BLaER1 treated with 17β-estradiol and CSF1 and Interleukin-3, amounts not matched to agents 10 nM and 100 nM (cell line): ENCODE measurements around the gene GCSAM.

Experiments used
- H3K27ac ChIP-seq, 11 experiments: shearing (Covaris generic); formaldehyde crosslinking; 2 replicates each; pipeline ENCODE4 v1.8.1; 2022
- H3K27me3 ChIP-seq, 11 experiments: shearing (Covaris generic); formaldehyde crosslinking; 2 replicates each; pipeline ENCODE4 v1.8.1; 2022
- H3K36me3 ChIP-seq, 11 experiments: shearing (Covaris generic); formaldehyde crosslinking; 2 replicates each; pipeline ENCODE4 v1.8.1; 2022
- H3K4me1 ChIP-seq, 10 experiments: shearing (Covaris generic); formaldehyde crosslinking; 2 replicates each; pipeline ENCODE4 v1.8.1; 2022
- H3K4me2 ChIP-seq, 11 experiments: shearing (Covaris generic); formaldehyde crosslinking; 2 replicates each; pipeline ENCODE4 v1.8.1; 2022
- H3K4me3 ChIP-seq, 10 experiments: shearing (Covaris generic); formaldehyde crosslinking; 2 replicates each; pipeline ENCODE4 v1.8.1; 2022
- H3K9ac ChIP-seq, 11 experiments: shearing (Covaris generic); formaldehyde crosslinking; 2 replicates each; pipeline ENCODE4 v1.8.1; 2022
- H3K9me3 ChIP-seq, 11 experiments: shearing (Covaris generic); formaldehyde crosslinking; replicated peaks in 1 of 11; 2 replicates each; pipeline ENCODE4 v1.8.1; 2022
- H4K20me1 ChIP-seq, 11 experiments: shearing (Covaris generic); formaldehyde crosslinking; 2 replicates each; pipeline ENCODE4 v1.8.1; 2022
- Cebpa-rat ChIP-seq, 11 experiments: shearing (Covaris generic); IDR thresholded peaks; 2 replicates each; pipeline ENCODE4 v1.8.1; 2022

Gene GCSAM

DNA sequence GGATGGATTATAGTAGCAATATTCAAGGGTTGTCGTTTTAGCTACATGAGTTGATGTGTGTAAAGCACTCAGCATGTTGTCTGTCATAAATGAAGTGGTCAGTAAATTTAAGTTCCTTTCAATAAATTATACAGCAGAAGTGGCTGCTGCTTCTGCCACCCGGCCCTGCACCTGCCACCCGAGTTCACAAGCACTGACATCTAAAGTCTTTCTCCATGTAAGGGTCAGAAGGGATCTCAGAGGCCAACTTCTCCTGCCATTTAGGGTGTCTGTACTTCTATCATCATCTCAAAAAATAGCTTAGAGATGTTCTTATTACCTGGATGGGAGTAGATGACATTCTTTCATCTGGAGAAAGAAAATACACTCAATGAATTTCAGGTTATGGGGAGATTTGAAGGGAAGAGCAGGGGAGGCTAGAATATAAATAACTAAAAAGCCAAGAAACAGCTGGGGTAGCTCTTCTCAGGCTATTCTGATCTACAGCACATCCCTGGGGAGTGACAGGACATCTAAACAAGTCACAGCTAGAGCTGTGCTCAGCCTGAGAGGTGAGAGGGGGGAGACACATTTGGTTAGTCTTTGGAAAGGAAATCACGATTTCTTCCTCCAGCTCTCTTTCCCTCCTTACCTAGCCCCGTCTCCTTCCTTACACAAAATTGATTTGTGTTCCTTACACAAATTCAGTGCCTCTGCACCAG, 8.0 kb downstream of the GCSAM start:
- Histone ChIP-seq H3K4me3 (peak overlapping the region in 5 of 10 experiments; percentile 0 to 50 (median 2); a peak in 6 of 20 replicates), H3K27me3 (peaks cover 0 to 5% (median 0%) of the 10 kb centered on the region in 11 experiments; a peak in 1 of 22 replicates), H3K4me2 (peak overlapping the region; percentile 77 to 93 (median 84); a peak in 21 of 22 replicates), H3K36me3 (peaks cover 0 to 40% (median 0%) of the 10 kb centered on the region in 11 experiments; a peak in 8 of 22 replicates), H3K27ac (peak overlapping the region in 6 of 11 experiments; percentile 18 to 72 (median 63); a peak in 11 of 22 replicates), H3K9ac (peak overlapping the region in 8 of 11 experiments; percentile 3 to 71 (median 35); a peak in 11 of 22 replicates), H4K20me1 (no peaks in the 10 kb centered on the region), H3K9me3 (no peaks in the 10 kb centered on the region; a peak in 1 of 22 replicates), H3K4me1 (peaks cover 69 to 100% (median 100%) of the 10 kb centered on the region in 10 experiments)
- TF ChIP-seq Cebpa-rat (IDR thresholded peaks at IDR 0.05), result no peak

GRCh38 chr3:112123548-112123947, 9.5 kb downstream of the GCSAM start:
- Histone ChIP-seq H3K4me3 (no peak overlapping the region), H3K27ac (no peak overlapping the region; a peak in 1 of 22 replicates), H3K4me1 (peaks cover 70 to 100% (median 100%) of the 10 kb centered on the region in 10 experiments), H3K9me3 (no peaks in the 10 kb centered on the region; a peak in 1 of 22 replicates), H3K9ac (no peak overlapping the region), H4K20me1 (no peaks in the 10 kb centered on the region), H3K4me2 (peak overlapping the region in 8 of 11 experiments; percentile 20 to 93 (median 84); a peak in 15 of 22 replicates), H3K36me3 (peaks cover 0 to 33% (median 0%) of the 10 kb centered on the region in 11 experiments; a peak in 8 of 22 replicates), H3K27me3 (peaks cover 0 to 5% (median 0%) of the 10 kb centered on the region in 11 experiments; a peak in 1 of 22 replicates)
- no peak for TF ChIP-seq Cebpa-rat (IDR thresholded peaks at IDR 0.05)

DNA sequence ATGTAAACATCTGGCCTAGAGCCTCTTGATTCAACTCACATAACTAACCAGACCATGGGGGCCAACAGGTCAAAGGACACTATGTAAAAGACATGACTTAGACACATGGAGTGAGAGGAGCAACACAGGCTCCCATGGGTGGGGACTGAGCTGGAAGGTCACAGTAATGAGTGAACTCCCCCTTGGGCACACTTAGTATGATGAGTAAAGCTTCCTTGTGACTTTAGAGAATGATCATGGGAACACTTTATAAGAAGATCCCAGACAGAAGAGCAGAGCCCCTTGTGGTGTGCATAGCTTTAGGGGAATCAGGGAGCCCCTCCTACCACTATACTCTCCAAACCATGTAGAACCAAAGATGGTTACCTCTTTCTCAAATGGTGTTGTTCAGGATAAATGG, 10.2 kb downstream of the GCSAM start:
- Histone ChIP-seq H3K27ac (peak overlapping the region in 1 of 11 experiments; percentile 21; a peak in 1 of 22 replicates), H3K4me3 (no peak overlapping the region), H3K9me3 (no peaks in the 10 kb centered on the region; a peak in 1 of 22 replicates), H4K20me1 (0 out of 22 replicates have a peak, but pooled peaks cover 0 to 3% (median 0%) of the 10 kb centered on the region in 11 experiments), H3K4me1 (peaks cover 70 to 100% (median 99%) of the 10 kb centered on the region in 10 experiments), H3K27me3 (peaks cover 0 to 5% (median 0%) of the 10 kb centered on the region in 11 experiments; a peak in 1 of 22 replicates), H3K9ac (no peak overlapping the region), H3K36me3 (peaks cover 0 to 27% (median 0%) of the 10 kb centered on the region in 11 experiments; a peak in 8 of 22 replicates), H3K4me2 (peak overlapping the region in 8 of 11 experiments; percentile 20 to 93 (median 84); a peak in 14 of 22 replicates)
- no peak for TF ChIP-seq Cebpa-rat (IDR thresholded peaks at IDR 0.05)

GRCh38 chr3:112121577-112122547, 11.2 kb downstream of the GCSAM start:
- Histone ChIP-seq H3K4me2 (peak overlapping the region; percentile 69 to 93 (median 83); a peak in 21 of 22 replicates), H3K36me3 (peaks cover 0 to 27% (median 0%) of the 10 kb centered on the region in 11 experiments; a peak in 8 of 22 replicates), H3K9me3 (no peaks in the 10 kb centered on the region; a peak in 1 of 22 replicates), H3K27me3 (peaks cover 0 to 5% (median 0%) of the 10 kb centered on the region in 11 experiments; a peak in 1 of 22 replicates), H3K4me3 (no peak overlapping the region), H4K20me1 (0 out of 22 replicates have a peak, but pooled peaks cover 0 to 3% (median 0%) of the 10 kb centered on the region in 11 experiments), H3K4me1 (peaks cover 69 to 100% (median 99%) of the 10 kb centered on the region in 10 experiments), H3K27ac (peak overlapping the region in 1 of 11 experiments; percentile 4; a peak in 2 of 22 replicates), H3K9ac (no peak overlapping the region)
- no peak for TF ChIP-seq Cebpa-rat (IDR thresholded peaks at IDR 0.05)

GRCh38 chr3:112119962-112120836, 12.8 kb downstream of the GCSAM start:
- Histone ChIP-seq H3K27ac (peak overlapping the region in 8 of 11 experiments; percentile 51 to 67 (median 57); a peak in 16 of 22 replicates), H3K4me3 (peak overlapping the region in 5 of 10 experiments; percentile 9 to 41 (median 20); a peak in 7 of 20 replicates), H3K9me3 (no peaks in the 10 kb centered on the region; a peak in 1 of 22 replicates), H4K20me1 (0 out of 22 replicates have a peak, but pooled peaks cover 0 to 3% (median 0%) of the 10 kb centered on the region in 11 experiments), H3K4me1 (peaks cover 67 to 100% (median 99%) of the 10 kb centered on the region in 10 experiments), H3K36me3 (peaks cover 0 to 27% (median 0%) of the 10 kb centered on the region in 11 experiments; a peak in 8 of 22 replicates), H3K9ac (peak overlapping the region in 7 of 11 experiments; percentile 13 to 54 (median 30); a peak in 7 of 22 replicates), H3K27me3 (peaks cover 0 to 8% (median 0%) of the 10 kb centered on the region in 11 experiments; a peak in 3 of 22 replicates), H3K4me2 (peak overlapping the region; percentile 69 to 93 (median 83))
- TF ChIP-seq Cebpa-rat (IDR thresholded peaks at IDR 0.05), result no peak

DNA sequence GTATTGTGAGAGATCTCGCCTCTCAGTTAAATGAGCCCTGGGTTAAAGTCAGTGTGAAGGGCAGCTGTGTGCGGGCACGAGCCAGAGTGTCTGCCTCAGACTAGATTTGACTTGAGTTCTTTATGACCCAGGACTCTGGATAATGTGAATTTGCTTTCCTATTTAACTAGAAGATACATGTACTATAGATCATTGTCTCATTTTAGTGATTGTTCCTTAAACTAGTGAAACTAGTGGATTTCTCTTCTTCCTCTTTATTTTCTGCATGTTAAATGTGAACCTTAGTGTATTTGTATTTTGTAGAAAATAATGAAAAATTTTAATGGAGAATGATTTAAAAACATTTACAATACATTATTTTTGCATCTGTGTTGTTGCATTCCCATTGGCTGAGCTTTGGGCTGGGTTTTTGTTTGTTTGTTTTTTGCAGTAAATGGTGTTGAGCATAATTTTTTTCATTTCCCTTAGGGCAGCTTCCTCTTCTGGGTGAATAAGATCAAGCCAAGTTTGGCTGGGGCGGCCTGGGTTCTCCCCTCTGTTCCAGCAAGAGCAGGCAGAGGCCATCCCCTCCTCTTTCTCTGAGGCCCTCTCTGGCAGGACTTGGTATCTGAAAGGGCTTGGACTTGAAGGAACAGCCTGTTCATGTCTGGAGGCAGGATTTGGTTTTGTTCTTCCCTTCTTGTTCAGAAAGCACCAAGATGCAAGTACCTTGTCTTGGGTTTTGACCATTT, 15.0 kb downstream of the GCSAM start:
- Histone ChIP-seq H3K36me3 (peaks cover 0 to 14% (median 0%) of the 10 kb centered on the region in 11 experiments; a peak in 8 of 22 replicates), H3K4me3 (no peak overlapping the region), H3K4me1 (peaks cover 67 to 100% (median 98%) of the 10 kb centered on the region in 10 experiments), H3K27me3 (peaks cover 0 to 18% (median 0%) of the 10 kb centered on the region in 11 experiments; a peak in 4 of 22 replicates), H3K4me2 (peak overlapping the region; percentile 69 to 93 (median 83); a peak in 20 of 22 replicates), H3K9me3 (no peaks in the 10 kb centered on the region; a peak in 1 of 22 replicates), H3K9ac (no peak overlapping the region), H4K20me1 (0 out of 22 replicates have a peak, but pooled peaks cover 0 to 3% (median 0%) of the 10 kb centered on the region in 11 experiments), H3K27ac (peak overlapping the region in 7 of 11 experiments; percentile 20 to 57 (median 41); a peak in 12 of 22 replicates)
- TF ChIP-seq Cebpa-rat (IDR thresholded peaks at IDR 0.05), result no peak
